NCI-H1092 (cell line): ENCODE measurements around the gene SPESP1.

Source experiments
- DNase-seq: peaks from one replicate; lab custom pipeline; 2025; lab: John Stamatoyannopoulos, UW

Gene SPESP1

GRCh38 chr15:68930268-68931022 lies at the start of gene SPESP1:
Gene SPESP1 (plus strand): TSS chr15:68930525. CDS start chr15:68930654, 129 bp downstream.
- no peak for DNase-seq

GRCh38 chr15:68885070-68885469 lies 45.3 kb upstream of the SPESP1 start:
- no peak for DNase-seq

GRCh38 chr15:68887120-68887519 lies 43.2 kb upstream of the SPESP1 start:
- no peak for DNase-seq

- no peak for DNase-seq
Measured at GRCh38 chr15:68887819-68888218, 42.5 kb upstream of the SPESP1 start.

- no peak for DNase-seq
Measured at GRCh38 chr15:68888419-68888818, 41.9 kb upstream of the SPESP1 start.

GRCh38 chr15:68894208-68894607 lies 36.1 kb upstream of the SPESP1 start:
- no peak for DNase-seq

GRCh38 chr15:68896178-68896577 lies 34.1 kb upstream of the SPESP1 start:
- no peak for DNase-seq

GRCh38 chr15:68897016-68897415 lies 33.3 kb upstream of the SPESP1 start:
- no peak for DNase-seq

GRCh38 chr15:68900027-68900426 lies 30.3 kb upstream of the SPESP1 start:
- DNase-seq, result no peak

- DNase-seq, result no peak
Measured at GRCh38 chr15:68907396-68907923, 22.9 kb upstream of the SPESP1 start.

GRCh38 chr15:68909601-68910100 lies 20.7 kb upstream of the SPESP1 start:
- DNase-seq, result no peak

- no peak for DNase-seq
Measured at GRCh38 chr15:68910341-68910740, 20.0 kb upstream of the SPESP1 start.

- no peak for DNase-seq
Measured at GRCh38 chr15:68910816-68911215, 19.5 kb upstream of the SPESP1 start.

GRCh38 chr15:68921926-68922325 lies 8.4 kb upstream of the SPESP1 start:
- no peak for DNase-seq

- DNase-seq, result peak; percentile 52
Measured at GRCh38 chr15:68924866-68925560, 5.3 kb upstream of the SPESP1 start.

- DNase-seq, result no peak
Measured at GRCh38 chr15:68933001-68933400, 2.7 kb downstream of the SPESP1 start.

- DNase-seq, result no peak
Measured at GRCh38 chr15:68934341-68934740, 4.0 kb downstream of the SPESP1 start.

- no peak for DNase-seq
Measured at GRCh38 chr15:68935400-68935937, 5.1 kb downstream of the SPESP1 start.

GRCh38 chr15:68939501-68939900 lies 9.2 kb downstream of the SPESP1 start:
- no peak for DNase-seq

GRCh38 chr15:68951813-68952212 lies 21.5 kb downstream of the SPESP1 start:
- no peak for DNase-seq

- DNase-seq, result no peak
Measured at GRCh38 chr15:68957696-68958095, 27.4 kb downstream of the SPESP1 start.

GRCh38 chr15:68958597-68958996 lies 28.3 kb downstream of the SPESP1 start:
- DNase-seq, result no peak

- DNase-seq, result no peak
Measured at GRCh38 chr15:68962465-68962864, 32.1 kb downstream of the SPESP1 start.
